PC-3 (cell line): ENCODE data around the gene NFIX.

ENCODE experiments used
- CTCF ChIP-seq: fragments of 300-600 bp; sonication (generic); conservative IDR thresholded peaks from 2 replicates; pipeline ENCODE4 v1.5.1; 2017; ENCODE audit warnings: antibody characterized with exemption, low read depth, mild to moderate bottlenecking, low read length
- EZH2 ChIP-seq: fragments of 300-600 bp; sonication (generic); IDR thresholded peaks from one replicate; pipeline ENCODE4 v1.6.1; 2017; ENCODE audit warnings: antibody characterized with exemption, mild to moderate bottlenecking, low read length; ENCODE audit not compliant: unreplicated experiment
- EZH2phosphoT487 ChIP-seq: fragments of 300-600 bp; sonication (generic); IDR thresholded peaks from 2 replicates; pipeline ENCODE4 v1.6.1; 2018; ENCODE audit warnings: mild to moderate bottlenecking, antibody characterized with exemption, low read length, borderline replicate concordance

DNA sequence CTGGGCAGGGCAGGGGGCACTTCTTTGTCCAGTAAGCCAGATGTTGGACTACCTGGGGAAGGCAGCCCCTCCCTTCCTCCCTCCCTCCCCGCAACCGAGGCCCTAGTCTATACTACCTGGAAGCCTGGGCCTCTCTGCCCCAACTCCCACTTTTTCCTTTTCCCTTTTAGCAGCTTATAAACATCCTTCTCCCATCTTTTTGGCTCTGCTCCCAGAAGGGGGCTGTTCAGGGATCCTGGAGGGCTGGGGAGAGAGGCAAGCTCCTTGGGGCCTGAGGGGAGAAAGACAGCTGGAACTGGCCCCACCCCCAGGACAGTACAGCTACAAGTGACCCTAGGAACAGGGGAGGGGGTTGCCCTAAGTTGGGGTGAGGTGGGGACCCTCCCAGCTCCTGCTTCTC is 62.5 kb downstream of the NFIX start:
- TF ChIP-seq EZH2 (no peak), CTCF (no peak), EZH2phosphoT487 (no peak)
